ENCODE data around the gene SDK1.

- TF ChIP-seq CTCF (conservative IDR thresholded peaks at IDR 0.05) (no peak), ZFX (IDR thresholded peaks at IDR 0.05) (no peak)
Observed at GRCh38 chr7:3280445-3280844, 20.6 kb upstream of the SDK1 start.
